ENCODE results near the gene PI4KB.

- no peak for TF ChIP-seq CTCF (IDR thresholded peaks at IDR 0.05; ENCODE audit: low read depth, low read length, missing input control)
- TF ChIP-seq JUND (IDR thresholded peaks at IDR 0.05), result no peak
- no peak for TF ChIP-seq REST (IDR thresholded peaks at IDR 0.05)
- TF ChIP-seq NR2F2 (IDR thresholded peaks at IDR 0.05), result no peak
- no peak for TF ChIP-seq ATF3 (IDR thresholded peaks at IDR 0.05)
- no peak for TF ChIP-seq YY1 (IDR thresholded peaks at IDR 0.05)
- TF ChIP-seq MAX (IDR thresholded peaks at IDR 0.05), result no peak
These were observed 495 bp downstream of the PI4KB start for GRCh38 chr1:151326619-151327222.
